NCI-H526 (cell line): Measurements from ENCODE around the gene OR4N2.
"Not testable (repeated sequence)": the region's sequence is repeated elsewhere in the genome, so short reads cannot be mapped to it uniquely, and the experiment has no call there.

ENCODE experiments used
- DNase-seq, 2 experiments: peaks; one replicate each; lab custom pipeline; 2025; lab: John Stamatoyannopoulos, UW

OR4N2 gene, protein sequence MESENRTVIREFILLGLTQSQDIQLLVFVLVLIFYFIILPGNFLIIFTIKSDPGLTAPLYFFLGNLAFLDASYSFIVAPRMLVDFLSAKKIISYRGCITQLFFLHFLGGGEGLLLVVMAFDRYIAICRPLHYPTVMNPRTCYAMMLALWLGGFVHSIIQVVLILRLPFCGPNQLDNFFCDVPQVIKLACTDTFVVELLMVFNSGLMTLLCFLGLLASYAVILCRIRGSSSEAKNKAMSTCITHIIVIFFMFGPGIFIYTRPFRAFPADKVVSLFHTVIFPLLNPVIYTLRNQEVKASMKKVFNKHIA

DNA sequence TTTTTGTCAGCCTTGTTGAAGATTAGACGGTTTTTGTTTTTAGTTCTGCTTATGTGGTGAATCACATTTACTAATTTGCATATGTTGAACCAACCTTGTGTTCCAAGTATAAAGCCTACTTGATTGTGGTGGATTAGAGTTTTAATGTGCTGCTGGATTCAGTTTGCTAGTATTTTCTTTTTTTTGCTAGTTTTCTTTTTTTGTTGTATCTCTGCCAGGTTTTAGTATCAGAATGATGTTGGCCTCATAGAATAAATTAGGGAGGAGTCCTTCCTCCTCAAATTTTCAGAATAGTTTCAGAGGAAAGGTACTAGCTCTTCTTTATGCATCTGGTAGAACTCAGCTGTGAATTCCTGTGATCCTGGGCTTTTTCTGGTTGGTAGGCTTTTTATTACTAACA lies at the start of gene OR4N2:
TSS of gene OR4N2 (plus strand) at position 301 of the 400 bp plus-strand sequence. CDS start 23,679 bp downstream, outside the sequence.
- not testable (repeated sequence) for DNase-seq

DNA sequence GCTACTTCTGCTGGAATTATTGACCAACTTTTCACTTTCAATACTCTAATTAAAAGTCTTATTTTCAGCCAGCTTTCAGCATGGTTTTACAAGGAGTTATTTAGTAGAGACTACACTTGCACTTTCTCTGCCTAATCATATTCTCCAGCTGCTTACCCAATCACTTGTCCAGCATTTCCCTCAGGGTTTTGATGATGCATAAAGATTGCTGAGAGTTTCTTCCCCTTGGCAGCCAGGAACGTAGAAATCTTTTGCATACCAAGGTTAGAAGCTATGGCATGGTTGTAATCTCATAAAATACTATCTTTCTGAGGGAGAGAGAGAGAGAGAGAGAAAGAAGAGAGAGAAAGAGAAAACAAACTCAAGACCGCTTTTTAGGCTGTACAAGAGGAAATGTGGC lies 49.4 kb upstream of the OR4N2 start:
- DNase-seq = no peak

- DNase-seq = not testable (repeated sequence)
Measured at GRCh38 chr14:19771491-19771890, 32.1 kb upstream of the OR4N2 start.

DNA sequence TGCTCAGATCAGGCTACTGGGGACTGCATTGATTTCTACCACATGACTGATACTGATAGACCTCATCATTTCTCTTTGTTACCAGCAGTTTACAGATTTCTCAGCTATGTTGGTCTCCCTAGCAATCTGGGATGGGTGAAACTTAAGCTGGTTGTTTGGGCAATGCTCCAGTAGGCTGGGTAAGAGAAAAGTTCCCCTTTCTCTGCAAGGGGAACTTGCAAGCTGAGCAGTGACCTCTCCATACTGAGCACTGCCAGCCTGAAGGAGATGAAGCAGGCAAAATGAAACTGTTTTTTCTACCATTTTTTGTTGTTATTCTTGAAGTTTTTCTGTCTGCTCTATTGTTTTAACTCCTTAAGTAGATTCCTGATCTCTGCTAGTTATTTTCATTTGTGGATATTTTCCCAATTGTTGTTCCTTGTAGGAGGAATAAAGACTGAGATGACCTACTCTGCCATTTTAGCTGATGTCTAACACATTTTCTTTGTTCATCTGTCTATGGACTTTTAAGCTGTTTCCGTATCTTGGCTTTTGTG lies 31.6 kb upstream of the OR4N2 start:
- no peak for DNase-seq

DNA sequence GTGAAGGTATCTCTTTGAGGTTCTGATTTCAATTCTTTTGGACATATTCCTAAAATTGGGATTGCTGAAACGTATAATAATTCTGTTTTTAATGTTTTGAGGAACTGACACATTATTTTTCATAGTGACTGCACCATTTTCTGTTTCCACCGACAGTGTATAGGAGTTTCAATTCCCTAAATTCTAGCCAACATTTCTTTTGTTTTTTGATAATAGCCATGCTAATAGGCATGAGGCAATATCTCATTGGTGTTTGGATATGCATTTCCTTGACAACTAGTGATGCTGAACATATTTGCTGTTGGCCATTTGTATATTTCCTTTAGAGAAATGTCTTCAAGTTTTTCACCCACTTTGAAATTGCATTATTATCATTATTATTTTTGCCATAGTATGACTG lies 31.1 kb upstream of the OR4N2 start:
- not testable (repeated sequence) for DNase-seq

GRCh38 chr14:19773204-19773603 lies 30.4 kb upstream of the OR4N2 start, which contains the start of gene OR4M1:
OR4M1 (plus strand) TSS chr14:19773504; CDS start chr14:19780323, 6,819 bp downstream.
- not testable (repeated sequence) for DNase-seq

DNA sequence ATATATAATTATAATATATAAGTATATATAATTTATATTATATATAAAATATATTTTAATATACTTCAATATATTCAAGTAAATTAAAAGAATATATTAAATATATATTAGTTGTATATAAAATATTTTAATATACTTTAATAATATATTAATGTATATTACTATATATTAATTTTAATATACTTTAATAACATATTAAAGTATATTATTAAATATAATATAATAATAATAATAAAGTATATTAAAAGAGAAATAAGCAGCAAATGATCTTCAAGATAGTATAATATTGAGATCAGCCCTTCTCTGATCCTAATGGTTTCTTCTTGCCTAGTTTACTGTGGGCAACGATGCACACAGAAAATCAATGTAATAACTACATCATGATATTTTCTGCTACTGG lies 28.0 kb upstream of the OR4N2 start:
- DNase-seq = no peak

DNA sequence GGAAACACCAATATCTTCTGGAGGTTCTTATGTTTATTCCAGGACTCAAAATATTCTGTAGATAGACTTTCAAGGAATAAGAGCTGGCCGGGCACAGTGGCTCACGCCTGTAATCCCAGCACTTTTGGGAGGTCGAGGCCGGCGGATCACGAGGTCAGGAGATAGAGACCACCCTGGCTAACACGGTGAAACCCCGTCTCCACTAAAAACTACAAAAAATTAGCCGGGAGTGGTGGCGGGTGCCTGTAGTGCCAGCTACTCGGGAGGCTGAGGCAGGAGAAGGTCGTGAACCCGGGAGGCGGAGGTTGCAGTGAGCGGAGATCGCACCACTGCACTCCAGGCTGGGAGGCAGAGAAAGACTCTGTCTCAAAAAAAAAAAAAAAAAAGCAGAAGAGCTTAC lies 17.7 kb upstream of the OR4N2 start:
- not testable (repeated sequence) for DNase-seq

DNA sequence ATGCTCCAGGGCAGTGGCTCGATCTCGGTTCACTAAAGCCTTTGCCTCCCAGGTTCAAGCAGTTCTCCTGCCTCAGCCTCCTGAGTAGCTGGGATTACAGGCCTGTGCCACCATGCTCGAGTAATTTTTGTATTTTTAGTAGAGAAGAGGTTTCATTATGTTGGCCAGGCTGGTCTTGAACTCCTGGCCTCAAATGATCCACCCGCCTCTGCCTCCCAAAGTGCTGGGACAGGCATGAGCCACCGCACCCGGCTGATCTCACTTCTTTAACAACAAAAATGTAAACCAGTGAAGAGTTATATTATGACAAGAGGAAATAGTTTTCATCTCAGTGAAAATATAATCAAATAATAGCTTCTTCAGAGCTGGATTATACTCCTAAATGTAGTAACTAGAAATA lies 16.3 kb upstream of the OR4N2 start:
- DNase-seq = not testable (repeated sequence)

DNA sequence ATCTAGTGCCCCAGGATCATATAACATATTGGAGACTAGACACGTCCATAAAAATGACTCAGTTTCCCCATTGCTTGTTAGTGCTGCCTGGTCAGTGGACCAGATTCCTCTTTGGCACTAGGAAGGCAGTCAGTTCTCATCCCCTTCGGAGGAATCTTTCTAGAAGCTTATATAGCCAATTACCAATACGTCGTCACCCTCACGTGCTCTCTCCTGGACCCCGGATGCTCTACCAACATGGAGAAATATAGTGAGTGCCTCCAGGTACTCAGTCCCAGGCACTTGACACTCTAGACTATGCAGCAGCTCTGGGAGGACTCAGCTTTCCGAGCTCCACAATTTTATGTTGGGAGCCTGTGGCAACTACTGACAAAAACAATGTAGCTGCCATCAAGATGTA lies 15.4 kb upstream of the OR4N2 start:
- not testable (repeated sequence) for DNase-seq

- DNase-seq = peak in 1 of 2 experiments; percentile 8
Measured at GRCh38 chr14:19796520-19797108, 7.0 kb upstream of the OR4N2 start.

GRCh38 chr14:19799880-19800279 lies 3.7 kb upstream of the OR4N2 start:
- no peak for DNase-seq

- DNase-seq = no peak
Measured at GRCh38 chr14:19800282-19801117, 3.1 kb upstream of the OR4N2 start.

- no peak for DNase-seq
Measured at GRCh38 chr14:19801118-19801464, 2.5 kb upstream of the OR4N2 start.

- DNase-seq = not testable (repeated sequence)
Measured at GRCh38 chr14:19813171-19813920, 9.8 kb downstream of the OR4N2 start.

DNA sequence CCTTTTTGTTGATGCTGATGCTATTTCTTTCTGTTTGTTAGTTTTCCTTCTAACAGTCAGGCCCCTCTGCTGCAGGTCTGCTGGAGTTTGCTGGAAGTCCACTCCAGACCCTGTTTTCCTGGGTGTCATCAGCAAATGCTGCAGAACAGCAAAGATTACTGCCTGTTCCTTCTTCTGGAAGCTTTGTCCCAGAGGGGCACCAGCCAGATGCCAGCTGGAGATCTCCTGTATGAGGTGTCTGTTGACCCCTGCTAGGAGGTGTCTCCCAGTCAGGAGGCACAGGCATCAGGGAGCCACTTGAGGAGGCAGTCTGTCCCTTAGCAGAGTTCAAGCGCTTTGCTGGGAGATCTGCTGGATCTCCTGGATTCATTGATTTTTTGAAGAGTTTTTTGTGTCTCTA lies 16.3 kb downstream of the OR4N2 start:
- not testable (repeated sequence) for DNase-seq

DNA sequence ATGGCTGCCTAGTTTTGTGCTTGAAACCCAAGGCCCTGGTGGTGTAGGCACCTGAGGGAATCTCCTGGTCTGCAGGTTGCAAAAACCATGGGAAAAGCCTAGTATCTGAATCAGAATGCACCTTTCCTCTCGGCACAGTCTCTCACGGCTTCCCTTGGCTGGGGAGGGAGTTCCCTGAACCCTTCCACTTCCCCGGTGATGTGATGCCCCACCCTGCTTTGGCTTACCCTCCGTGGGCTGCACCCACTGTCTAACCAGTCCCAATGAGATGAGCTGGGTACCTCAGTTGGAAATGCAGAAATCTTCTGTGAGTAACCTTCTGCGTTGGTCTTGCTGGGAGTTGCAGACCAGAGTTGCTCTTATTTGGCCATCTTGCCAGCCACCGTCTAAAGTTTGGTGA lies 17.4 kb downstream of the OR4N2 start:
- not testable (repeated sequence) for DNase-seq

DNA sequence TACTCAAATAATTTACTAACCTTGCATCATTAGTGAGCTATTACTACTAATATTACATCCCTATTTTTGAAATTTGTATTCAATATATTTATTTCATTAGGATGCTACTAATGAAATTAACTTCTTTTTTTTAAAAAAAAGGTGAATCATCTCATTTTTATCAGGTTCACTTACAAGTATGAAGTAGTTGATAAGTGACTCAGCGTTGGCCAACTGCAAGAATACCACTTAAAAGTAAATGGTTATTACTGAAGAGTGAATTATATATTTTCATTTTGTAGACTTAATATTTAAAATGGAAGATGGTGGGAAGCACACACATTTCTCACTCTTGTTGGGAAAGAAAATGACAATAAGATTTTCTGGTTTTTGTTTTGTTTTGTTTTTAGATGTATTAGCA lies 19.6 kb downstream of the OR4N2 start:
- no peak for DNase-seq

DNA sequence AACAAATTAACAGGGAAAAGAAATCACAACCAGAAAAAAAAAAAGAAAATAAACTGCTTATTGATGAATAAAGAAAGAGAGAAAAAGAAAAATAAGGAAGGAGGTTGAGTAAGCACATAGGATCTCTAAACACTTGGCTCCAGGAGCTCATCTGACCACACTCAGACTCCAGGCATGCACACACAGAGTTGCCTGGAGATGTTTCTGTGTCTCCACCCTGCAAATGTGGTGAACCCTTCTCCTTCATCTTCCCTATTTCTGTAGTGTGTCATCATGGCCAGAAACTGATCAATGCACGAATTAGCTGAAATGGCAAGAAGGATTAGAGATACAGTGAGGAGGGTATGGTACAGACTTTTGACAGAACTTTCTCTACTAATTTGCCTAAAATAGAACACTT lies 20.2 kb downstream of the OR4N2 start:
- DNase-seq = no peak

- DNase-seq = not testable (repeated sequence)
Measured at GRCh38 chr14:19827626-19828244, 24.2 kb downstream of the OR4N2 start.

- no peak for DNase-seq
Measured at GRCh38 chr14:19828314-19828713, 24.7 kb downstream of the OR4N2 start.
